Motor neuron (in vitro differentiated cells): ENCODE measurements around the gene UBTD2. TPM values are rescaled to one million over a fixed set of nuclear protein-coding genes. Genes with fewer than 3 reads are reported as not detected.
A peak's percentile ranks its signal among the peaks of the same experiment; 100 is the strongest.

Source experiments
- ATAC-seq, 8 experiments: fragments of 200-7000 bp; cut with Tn5 transposase; replicated peaks in 6 of 8; 2 replicates each; pipeline ENCODE4 v1.8.0; 2021; ENCODE audit warnings: mild to moderate bottlenecking in 8 of 8, moderate library complexity in 8 of 8
- H3K27ac ChIP-seq, 2 donors: fragments of 250-450 bp; sonication (Bioruptor Pico); 2 replicates each; pipeline ENCODE4 v1.9.0; 2021; ENCODE audit warnings: antibody characterized with exemption in 2 of 2, mild to moderate bottlenecking in 2 of 2, moderate library complexity in 1 of 2
- H3K4me1 ChIP-seq, 2 donors: fragments of 250-450 bp; sonication (Bioruptor Pico); replicated peaks in 1 of 2; 2 replicates each; pipeline ENCODE4 v1.6.1; 2021; ENCODE audit warnings: antibody characterized with exemption in 2 of 2, mild to moderate bottlenecking in 2 of 2, moderate library complexity in 1 of 2
- H3K4me3 ChIP-seq, 5 donors: fragments of 250-450 bp; sonication (Bioruptor Pico); 2 replicates each; pipeline ENCODE4 v1.9.0; 2021; ENCODE audit warnings: antibody characterized with exemption in 5 of 5, mild to moderate bottlenecking in 5 of 5, moderate library complexity in 4 of 5
- WGBS, 10 experiments: fragments of 450-650 bp; shearing (Covaris generic); methylation state at CpG; one replicate each; pipeline ENCODE4 v1.0.0; 2022; 5-methylcytosine and 5-hydroxymethylcytosine counted together
- in situ Hi-C, 9 experiments: fragments of 400-800 bp; cut with MboI; loops; one replicate each; pipeline ENCODE4 v1.15.0; 2021; ENCODE audit warnings: low sequenced_read_pairs in 9 of 9, low pct_unique_long_range_greater_than_20kb in 2 of 9; ENCODE audit not compliant: unreplicated experiment in 9 of 9
- total RNA-seq, 8 experiments: library from RNA; unstranded; fragments of 300-600 nt; gene quantifications; 2 replicates each; pipeline versions ENCODE4 v1.2.3 to v1.2.4, GENCODE V29; 2022

The UBTD2 gene
- total RNA-seq, 8 experiments from 2014 or later: 11.3 to 58.2 (median 28.3) TPM

DNA sequence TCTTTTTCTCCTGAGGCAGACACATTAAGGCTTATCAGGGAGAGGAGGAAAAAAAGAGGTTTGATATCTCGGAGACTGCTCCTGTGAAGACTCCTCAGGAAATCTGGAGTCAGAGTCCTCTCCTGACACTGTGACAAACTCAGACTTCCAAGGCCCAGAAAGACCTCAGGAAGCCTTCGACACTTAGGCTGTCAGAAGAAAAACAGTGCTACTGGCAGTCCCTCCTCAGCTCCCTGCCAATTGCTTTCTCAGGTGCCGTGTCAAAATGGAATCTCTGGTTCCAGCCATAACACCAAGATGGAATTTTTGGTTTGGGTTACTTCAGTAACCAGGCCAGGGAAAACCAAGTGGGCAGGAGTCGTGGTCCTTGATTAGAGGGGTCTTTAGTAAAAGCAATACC is 99.7 kb downstream of the UBTD2 start:
- Histone ChIP-seq H3K27ac (no peak overlapping the region), H3K4me1 (peaks cover 6 to 10% of the 10 kb centered on the region in 2 donors), H3K4me3 (no peak overlapping the region)
- WGBS, 10 experiments: 75 to 100% (median 94%) methylated on average over 1 to 3 of the region's 4 CpGs; no CpG with 5 or more reads in 4 of the 10 experiments
- ATAC-seq: no peak
- in situ Hi-C loops: loop anchor here in 1 of 9 experiments (10.0 kb wide), 1 partner anchor 79 kb away; no protein-coding TSS in a partner anchor

GRCh38 chr5:172182291-172182690 is 101.3 kb downstream of the UBTD2 start:
- 93 to 100% (median 98%) methylated on average over 1 to 6 of the region's 6 CpGs; no CpG with 5 or more reads in 2 of the 10 experiments for WGBS, 10 experiments
- H3K4me3 ChIP-seq: no peak overlapping the region
- ATAC-seq: no peak
- H3K4me1 ChIP-seq: peaks cover 6 to 10% of the 10 kb centered on the region in 2 donors
- no peak overlapping the region for H3K27ac ChIP-seq
- in situ Hi-C loops: loop anchor here in 1 of 9 experiments (10.0 kb wide), 1 partner anchor 77 kb away; no protein-coding TSS in a partner anchor

DNA sequence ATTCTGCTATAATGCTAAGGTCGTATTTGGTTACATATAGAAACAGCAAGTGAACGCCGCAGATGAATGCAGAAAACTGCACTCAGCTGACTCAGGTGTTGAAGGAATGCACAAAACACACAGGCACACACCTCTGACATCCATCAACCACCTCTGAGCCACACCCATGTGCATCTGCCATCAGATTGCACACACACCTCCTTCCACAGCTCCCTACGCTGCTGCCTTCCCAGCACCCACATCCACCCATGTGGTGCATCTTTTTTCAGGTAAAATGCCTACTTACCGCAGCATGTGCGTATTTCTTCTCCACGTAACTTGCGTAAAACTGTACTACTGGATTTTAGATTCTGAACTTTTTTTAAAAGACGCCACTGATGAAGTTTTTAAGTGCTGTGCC is 102.6 kb downstream of the UBTD2 start:
- in situ Hi-C loops: loop anchor here in 1 of 9 experiments (10.0 kb wide), 1 partner anchor 76 kb away; no protein-coding TSS in a partner anchor
- Histone ChIP-seq H3K27ac (no peak overlapping the region), H3K4me3 (no peak overlapping the region), H3K4me1 (no peaks in the 10 kb centered on the region)
- no peak for ATAC-seq
- WGBS, 10 experiments: 90 to 100% (median 99%) methylated on average over 2 to 9 of the region's 9 CpGs

GRCh38 chr5:172178991-172179989 is 104.3 kb downstream of the UBTD2 start:
- Histone ChIP-seq H3K4me1 (peaks cover 2 to 6% of the 10 kb centered on the region in 2 donors), H3K27ac (no peak overlapping the region), H3K4me3 (no peak overlapping the region)
- peak in 1 of 8 experiments; percentile 52 for ATAC-seq
- WGBS, 10 experiments: 63 to 94% (median 75%) methylated on average over 1 to 12 of the region's 18 CpGs; no CpG with 5 or more reads in 3 of the 10 experiments
- in situ Hi-C loops: no loop called here

DNA sequence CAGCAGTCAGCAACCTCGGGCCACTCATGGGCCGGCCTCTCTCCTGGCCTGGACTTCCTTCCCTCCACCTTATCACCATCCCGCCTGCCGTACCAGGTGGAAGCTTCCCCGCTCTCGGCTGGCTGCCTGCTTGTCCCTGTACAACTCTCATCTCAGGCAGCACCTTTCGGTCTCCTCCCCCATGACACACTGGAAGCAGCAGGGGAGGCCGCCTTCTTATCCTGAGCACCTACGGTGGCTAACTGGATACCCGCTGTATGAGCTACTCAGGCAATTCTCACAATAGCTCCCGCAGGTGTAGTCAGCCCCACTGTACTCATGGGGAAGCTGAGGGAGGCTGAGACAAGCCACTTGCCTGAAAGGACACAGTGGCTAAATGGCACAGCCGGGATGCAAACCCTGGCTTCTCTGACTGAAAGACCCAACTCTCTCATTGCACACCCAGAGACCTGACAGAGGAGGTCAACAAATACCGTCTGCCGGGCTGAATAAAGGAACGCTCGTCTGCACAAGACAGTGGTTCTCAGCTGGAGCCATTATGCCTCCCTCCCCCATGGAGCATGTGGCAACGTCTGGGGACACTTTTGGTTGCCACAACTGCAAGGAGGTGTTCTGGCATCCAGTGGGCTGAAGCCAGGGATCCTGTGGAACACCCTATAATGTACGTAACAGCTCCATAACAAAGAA is 105.1 kb downstream of the UBTD2 start:
- in situ Hi-C loops: no loop called here
- 41 to 97% (median 76%) methylated on average over 2 to 14 of the region's 18 CpGs; no CpG with 5 or more reads in 2 of the 10 experiments for WGBS, 10 experiments
- no peak for ATAC-seq
- Histone ChIP-seq H3K27ac (no peak overlapping the region), H3K4me1 (peaks cover 2 to 8% of the 10 kb centered on the region in 2 donors), H3K4me3 (no peak overlapping the region)

DNA sequence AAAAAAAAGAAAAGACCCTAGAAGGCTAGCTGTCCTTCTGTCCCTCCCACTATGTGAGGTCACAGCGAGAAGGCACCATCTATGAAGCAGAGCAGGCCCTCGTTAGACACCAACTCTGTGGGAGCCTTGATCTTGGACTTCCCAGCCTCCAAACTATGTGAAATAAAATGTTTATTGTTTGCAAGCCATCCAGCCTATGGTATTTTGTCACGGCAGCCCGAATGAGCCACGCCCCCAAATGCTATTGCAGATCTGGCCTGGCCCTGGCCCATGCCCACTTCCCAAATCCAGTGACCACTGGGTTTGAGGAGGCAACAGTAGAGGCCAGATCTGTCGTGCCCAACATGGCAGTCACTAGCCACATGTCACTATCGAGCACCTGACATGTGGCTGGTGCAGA is 106.4 kb downstream of the UBTD2 start:
- WGBS, 10 experiments: 78 to 91% (median 82%) methylated on average over 1 to 6 of the region's 7 CpGs; no CpG with 5 or more reads in 6 of the 10 experiments
- no peak overlapping the region for H3K4me3 ChIP-seq
- in situ Hi-C loops: no loop called here
- peaks cover 2 to 8% of the 10 kb centered on the region in 2 donors for H3K4me1 ChIP-seq
- no peak overlapping the region for H3K27ac ChIP-seq
- no peak for ATAC-seq

- H3K27ac ChIP-seq: no peak overlapping the region
Observed at GRCh38 chr5:172175263-172175719, 108.3 kb downstream of the UBTD2 start.

GRCh38 chr5:172173564-172174153 is 109.9 kb downstream of the UBTD2 start:
- 67 to 100% (median 94%) methylated on average over 1 to 6 of the region's 12 CpGs; no CpG with 5 or more reads in 4 of the 10 experiments for WGBS, 10 experiments
- in situ Hi-C loops: no loop called here
- Histone ChIP-seq H3K27ac (no peak overlapping the region), H3K4me3 (no peak overlapping the region), H3K4me1 (peaks cover 2 to 8% of the 10 kb centered on the region in 2 donors)
- ATAC-seq: peak in 2 of 8 experiments; percentile 72 to 75

More at GRCh38 chr5:172175263-172175719, 108.3 kb downstream of the UBTD2 start:
- 50 to 68% methylated on average over 1 to 4 of the region's 7 CpGs; no CpG with 5 or more reads in 8 of the 10 experiments for WGBS, 10 experiments
- in situ Hi-C loops: no loop called here
- peak in 1 of 8 experiments; percentile 10 for ATAC-seq
- Histone ChIP-seq H3K4me1 (peaks cover 2 to 8% of the 10 kb centered on the region in 2 donors), H3K4me3 (no peak overlapping the region)

- 33 to 93% (median 80%) methylated on average over 1 to 3 of the region's 12 CpGs; no CpG with 5 or more reads in 5 of the 10 experiments for WGBS, 10 experiments
- in situ Hi-C loops: no loop called here
- H3K27ac ChIP-seq: no peak overlapping the region
- no peak overlapping the region for H3K4me3 ChIP-seq
- ATAC-seq: peak in 3 of 8 experiments; percentile 29 to 58 (median 34)
- H3K4me1 ChIP-seq: peaks cover 2 to 11% of the 10 kb centered on the region in 2 donors
Observed at GRCh38 chr5:172172912-172173563, 110.5 kb downstream of the UBTD2 start.

- in situ Hi-C loops: no loop called here
- WGBS, 10 experiments: 57 to 100% (median 67%) methylated on average over 1 to 8 of the region's 8 CpGs; no CpG with 5 or more reads in 3 of the 10 experiments
- no peak for ATAC-seq
- no peak overlapping the region for H3K27ac ChIP-seq
- peaks cover 9 to 18% of the 10 kb centered on the region in 2 donors for H3K4me1 ChIP-seq
- no peak overlapping the region for H3K4me3 ChIP-seq
Observed at GRCh38 chr5:172171118-172171517, 112.4 kb downstream of the UBTD2 start.

DNA sequence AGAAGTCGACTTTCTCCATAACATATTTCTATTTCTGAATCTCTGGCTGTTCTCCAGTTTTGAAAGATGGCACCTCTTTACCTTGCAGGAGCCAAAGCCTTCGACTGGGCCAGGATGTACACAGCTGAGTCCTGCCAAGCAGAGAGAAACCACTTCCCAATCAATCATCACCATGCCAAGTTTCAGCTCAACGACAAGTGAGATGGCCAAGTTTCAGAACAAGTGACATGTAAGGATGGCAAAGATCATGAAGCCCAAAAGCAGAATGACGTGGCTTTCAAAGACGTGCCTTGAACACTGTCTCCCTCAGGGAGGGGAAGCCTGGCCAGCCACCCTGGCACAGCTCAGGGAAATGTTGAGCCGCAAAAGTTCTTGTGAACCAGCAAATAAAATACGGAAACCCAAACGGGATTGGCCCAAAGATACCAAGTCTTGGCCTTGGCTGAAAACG is 113.3 kb downstream of the UBTD2 start:
- in situ Hi-C loops: no loop called here
- 37 to 100% (median 77%) methylated on average over 1 to 6 of the region's 9 CpGs; no CpG with 5 or more reads in 4 of the 10 experiments for WGBS, 10 experiments
- Histone ChIP-seq H3K27ac (no peak overlapping the region), H3K4me3 (no peak overlapping the region), H3K4me1 (peaks cover 9 to 18% of the 10 kb centered on the region in 2 donors)
- no peak for ATAC-seq

DNA sequence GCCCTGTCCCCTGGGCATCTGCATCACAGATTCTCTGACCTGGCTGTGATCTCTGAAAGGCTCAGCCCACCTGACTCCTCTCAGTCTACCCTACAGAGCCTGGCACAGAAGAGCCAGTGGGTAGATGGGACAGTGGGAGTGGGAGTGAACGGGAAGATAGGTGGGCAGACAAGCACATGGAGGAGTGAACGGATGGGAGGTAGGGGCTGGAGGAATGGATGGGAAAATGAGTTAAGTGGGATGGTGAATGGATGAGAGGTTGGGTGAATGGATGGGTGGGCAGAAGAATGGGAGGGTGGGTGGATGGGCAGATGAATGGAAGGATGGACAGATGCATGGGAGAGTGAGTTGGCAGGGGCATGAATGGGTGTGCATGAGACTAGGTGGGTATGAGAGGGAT is 114.3 kb downstream of the UBTD2 start:
- Histone ChIP-seq H3K27ac (no peak overlapping the region), H3K4me3 (no peak overlapping the region), H3K4me1 (peaks cover 7 to 11% of the 10 kb centered on the region in 2 donors)
- 100% methylated on average over 1 to 2 of the region's 2 CpGs; no CpG with 5 or more reads in 7 of the 10 experiments for WGBS, 10 experiments
- no peak for ATAC-seq
- in situ Hi-C loops: no loop called here
